ENCODE measurements around the gene RBMX2. TPM values are rescaled to one million over a fixed set of nuclear protein-coding genes. Genes with fewer than 3 reads are reported as not detected.

The RBMX2 gene
- total RNA-seq, 2 donors from 2014 or later, result 28.3 to 33.1 TPM

DNA sequence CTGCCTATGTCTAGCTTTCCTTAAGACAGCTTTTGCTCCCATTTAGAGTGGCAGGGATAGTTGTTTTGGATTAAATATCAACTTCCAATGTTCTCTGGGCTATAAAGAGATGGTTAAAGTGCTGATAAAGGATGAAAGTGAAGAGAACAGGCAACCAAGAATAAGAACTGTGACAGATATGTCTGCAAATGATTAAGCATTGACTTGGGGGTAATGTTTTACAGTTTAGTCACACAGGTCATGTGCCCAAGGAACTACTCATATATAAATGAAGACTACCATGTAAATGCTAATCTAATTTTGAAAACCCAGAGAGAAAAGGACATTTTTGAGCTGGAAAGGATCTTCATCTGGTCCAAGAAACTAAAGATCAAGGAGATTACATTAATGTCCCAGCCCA, 42.1 kb downstream of the RBMX2 start:
- no peak for DNase-seq
- no peaks in the 10 kb centered on the region for H3K36me3 ChIP-seq (ENCODE audit: control insufficient read depth, insufficient read depth, low read length)
- no peaks in the 10 kb centered on the region for H3K4me1 ChIP-seq (ENCODE audit: control insufficient read depth, insufficient read depth, low read length)
- no peak overlapping the region for H3K4me3 ChIP-seq (ENCODE audit: low read length)
- TF ChIP-seq, protein P1, sequence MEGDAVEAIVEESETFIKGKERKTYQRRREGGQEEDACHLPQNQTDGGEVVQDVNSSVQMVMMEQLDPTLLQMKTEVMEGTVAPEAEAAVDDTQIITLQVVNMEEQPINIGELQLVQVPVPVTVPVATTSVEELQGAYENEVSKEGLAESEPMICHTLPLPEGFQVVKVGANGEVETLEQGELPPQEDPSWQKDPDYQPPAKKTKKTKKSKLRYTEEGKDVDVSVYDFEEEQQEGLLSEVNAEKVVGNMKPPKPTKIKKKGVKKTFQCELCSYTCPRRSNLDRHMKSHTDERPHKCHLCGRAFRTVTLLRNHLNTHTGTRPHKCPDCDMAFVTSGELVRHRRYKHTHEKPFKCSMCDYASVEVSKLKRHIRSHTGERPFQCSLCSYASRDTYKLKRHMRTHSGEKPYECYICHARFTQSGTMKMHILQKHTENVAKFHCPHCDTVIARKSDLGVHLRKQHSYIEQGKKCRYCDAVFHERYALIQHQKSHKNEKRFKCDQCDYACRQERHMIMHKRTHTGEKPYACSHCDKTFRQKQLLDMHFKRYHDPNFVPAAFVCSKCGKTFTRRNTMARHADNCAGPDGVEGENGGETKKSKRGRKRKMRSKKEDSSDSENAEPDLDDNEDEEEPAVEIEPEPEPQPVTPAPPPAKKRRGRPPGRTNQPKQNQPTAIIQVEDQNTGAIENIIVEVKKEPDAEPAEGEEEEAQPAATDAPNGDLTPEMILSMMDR (conservative IDR thresholded peaks at IDR 0.05), result no peak
- Mint-ChIP-seq H3K9me3 (peaks cover 28% of the 10 kb centered on the region), H3K27ac (no peak overlapping the region), H3K4me3 (no peak overlapping the region), H3K27me3 (ENCODE audit: insufficient read depth) (peaks cover 4% of the 10 kb centered on the region), H3K36me3 (ENCODE audit: low read depth) (peaks cover 2% of the 10 kb centered on the region), H3K4me1 (no peaks in the 10 kb centered on the region)
- no peak overlapping the region for H3K27ac ChIP-seq (ENCODE audit: low read depth, low read length)
- no peak overlapping the region for H3K9ac ChIP-seq (ENCODE audit: extremely low read depth, low read length, poor library complexity, severe bottlenecking)
- no peaks in the 10 kb centered on the region for H3K9me3 ChIP-seq (ENCODE audit: control insufficient read depth, low read length)
- no peaks in the 10 kb centered on the region for H3K27me3 ChIP-seq (ENCODE audit: control insufficient read depth, insufficient read depth, low read length, poor library complexity, severe bottlenecking)

DNA sequence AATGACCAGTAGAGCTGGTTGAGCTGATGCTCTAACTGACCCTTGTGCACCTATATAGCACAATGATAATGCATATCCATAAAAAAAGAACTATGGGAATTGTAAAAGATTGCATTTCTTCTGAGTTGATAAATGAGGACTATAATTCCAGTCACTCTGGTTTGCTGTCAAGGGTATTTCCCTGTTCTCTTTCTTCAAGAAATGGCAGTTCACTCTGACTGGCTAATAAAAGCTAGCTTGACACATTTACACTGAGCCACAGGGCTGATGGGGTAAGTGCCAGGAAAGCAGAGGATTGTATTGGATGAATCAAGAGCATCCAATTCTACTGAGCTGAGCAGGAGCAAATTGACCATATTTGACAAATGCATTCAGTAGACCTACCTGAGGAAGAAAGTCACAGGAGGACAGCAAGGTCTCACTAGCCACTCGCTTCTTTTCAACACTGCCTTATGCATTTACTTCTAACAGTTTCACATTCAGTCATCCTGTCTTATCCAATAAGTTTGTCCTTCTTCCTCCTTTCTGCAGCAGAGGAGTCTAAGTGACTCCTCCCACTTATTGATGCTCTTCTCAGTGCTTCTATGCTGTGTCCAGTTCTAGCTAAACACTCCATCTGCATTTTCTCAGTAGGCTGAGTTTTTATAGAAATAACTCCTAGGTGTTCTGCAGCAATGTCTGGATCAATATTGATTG, 43.0 kb downstream of the RBMX2 start:
- Mint-ChIP-seq H3K27me3 (ENCODE audit: insufficient read depth) (peaks cover 2% of the 10 kb centered on the region), H3K4me1 (no peaks in the 10 kb centered on the region), H3K27ac (no peak overlapping the region), H3K9me3 (peaks cover 22% of the 10 kb centered on the region), H3K4me3 (no peak overlapping the region), H3K36me3 (ENCODE audit: low read depth) (no peaks in the 10 kb centered on the region)
- H3K36me3 ChIP-seq (ENCODE audit: control insufficient read depth, insufficient read depth, low read length), result no peaks in the 10 kb centered on the region
- TF ChIP-seq, protein P1 (conservative IDR thresholded peaks at IDR 0.05), result no peak
- H3K4me1 ChIP-seq (ENCODE audit: control insufficient read depth, insufficient read depth, low read length), result no peaks in the 10 kb centered on the region
- WGBS, 2 experiments (ENCODE audit: insufficient coverage in 1 of 2, insufficient read length in 1 of 2), result 94% methylated on average over 1 of the region's 1 CpG; no CpG with 5 or more reads in 1 of the 2 experiments
- H3K4me3 ChIP-seq (ENCODE audit: low read length), result no peak overlapping the region
- DNase-seq, result no peak
- no peaks in the 10 kb centered on the region for H3K9me3 ChIP-seq (ENCODE audit: control insufficient read depth, low read length)
- no peaks in the 10 kb centered on the region for H3K27me3 ChIP-seq (ENCODE audit: control insufficient read depth, insufficient read depth, low read length, poor library complexity, severe bottlenecking)
- no peak overlapping the region for H3K27ac ChIP-seq (ENCODE audit: low read depth, low read length)
- no peak overlapping the region for H3K9ac ChIP-seq (ENCODE audit: extremely low read depth, low read length, poor library complexity, severe bottlenecking)

DNA sequence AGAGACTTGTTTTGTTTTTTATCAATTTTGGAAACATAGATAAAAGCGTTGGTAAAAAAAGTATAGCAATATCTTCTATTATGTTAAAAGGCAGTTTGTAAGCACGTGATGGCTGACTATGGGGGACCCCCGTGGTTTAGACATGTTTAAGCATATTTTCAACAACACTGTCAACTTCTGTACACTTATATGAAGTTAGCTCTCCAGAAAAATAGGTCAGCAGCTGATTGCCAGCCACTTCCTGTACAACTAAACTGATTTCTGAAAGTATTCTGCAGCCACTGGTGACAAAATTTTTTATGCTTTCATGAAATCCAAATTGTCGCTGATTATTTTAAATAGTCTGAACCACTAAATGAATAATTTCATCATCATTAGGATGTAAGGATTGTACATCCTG, 45.2 kb downstream of the RBMX2 start:
- DNase-seq, result no peak
- Mint-ChIP-seq H3K36me3 (ENCODE audit: low read depth) (no peaks in the 10 kb centered on the region), H3K4me3 (no peak overlapping the region), H3K4me1 (no peaks in the 10 kb centered on the region), H3K27me3 (ENCODE audit: insufficient read depth) (peaks cover 4% of the 10 kb centered on the region), H3K27ac (no peak overlapping the region), H3K9me3 (peaks cover 22% of the 10 kb centered on the region)
- Histone ChIP-seq H3K4me1 (ENCODE audit: control insufficient read depth, insufficient read depth, low read length) (no peaks in the 10 kb centered on the region), H3K9me3 (ENCODE audit: control insufficient read depth, low read length) (no peaks in the 10 kb centered on the region), H3K36me3 (ENCODE audit: control insufficient read depth, insufficient read depth, low read length) (no peaks in the 10 kb centered on the region), H3K4me3 (ENCODE audit: low read length) (no peak overlapping the region), H3K27me3 (ENCODE audit: control insufficient read depth, insufficient read depth, low read length, poor library complexity, severe bottlenecking) (no peaks in the 10 kb centered on the region), H3K9ac (ENCODE audit: extremely low read depth, low read length, poor library complexity, severe bottlenecking) (no peak overlapping the region), H3K27ac (ENCODE audit: low read depth, low read length) (no peak overlapping the region)
- TF ChIP-seq, protein P1 (conservative IDR thresholded peaks at IDR 0.05), result no peak
- 71% methylated on average over 3 of the region's 4 CpGs; no CpG with 5 or more reads in 1 of the 2 experiments for WGBS, 2 experiments (ENCODE audit: insufficient coverage in 1 of 2, insufficient read length in 1 of 2)

Other genes starting within 250 kb of the RBMX2 start
- gene AIFM1, start 236.1 kb upstream of the RBMX2 start, total RNA-seq, result 10 to 100 TPM; 53.7 to 58.7 TPM
- not detected for gene RAB33A, start 230.0 kb upstream of the RBMX2 start, total RNA-seq
- gene ZNF280C, start 133.1 kb upstream of the RBMX2 start, total RNA-seq, result 10 to 100 TPM; 15.4 to 15.7 TPM
- 10 to 100 TPM; 14.1 to 16.4 TPM for gene SLC25A14, start 62.1 kb upstream of the RBMX2 start, total RNA-seq
- gene GPR119, start 16.3 kb upstream of the RBMX2 start, total RNA-seq, result not detected

Data from endodermal cell (in vitro differentiated cells).